RWPE2 (cell line): ENCODE measurements around the gene SPAST.
"Not testable (repeated sequence)": the region's sequence is repeated elsewhere in the genome, so short reads cannot be mapped to it uniquely, and the experiment has no call there.

Source experiments
- ATAC-seq: fragments of 200-7000 bp; cut with Tn5 transposase; 3 replicates; pipeline ENCODE4 v1.9.1; 2021; ENCODE audit warnings: low read depth
- DNase-seq: peaks from one replicate; pipeline ENCODE4 v3.0.0-alpha.2; 2020; ENCODE audit warnings: low spot score
- H3K27ac ChIP-seq: fragments of 450-650 bp; 2 replicates; pipeline ENCODE4 v1.5.1; 2017; ENCODE audit warnings: mild to moderate bottlenecking; ENCODE audit not compliant: poor library complexity, severe bottlenecking
- H3K27me3 ChIP-seq: fragments of 250-450 bp; sonication (Bioruptor Pico); 2 replicates; pipeline ENCODE4 v1.5.1; 2021; ENCODE audit warnings: mild to moderate bottlenecking, moderate library complexity; ENCODE audit not compliant: insufficient read depth, poor library complexity, severe bottlenecking
- H3K36me3 ChIP-seq: fragments of 250-450 bp; sonication (Bioruptor Pico); 2 replicates; pipeline ENCODE4 v1.5.1; 2020; ENCODE audit warnings: low read depth, mild to moderate bottlenecking, moderate library complexity
- H3K4me1 ChIP-seq: fragments of 250-450 bp; sonication (Bioruptor Pico); 2 replicates; pipeline ENCODE4 v1.5.1; 2021; ENCODE audit warnings: mild to moderate bottlenecking, moderate library complexity; ENCODE audit not compliant: insufficient read depth, poor library complexity, severe bottlenecking
- H3K4me3 ChIP-seq: fragments of 250-450 bp; sonication (Bioruptor Pico); 2 replicates; pipeline ENCODE4 v1.5.1; 2021; ENCODE audit warnings: mild to moderate bottlenecking, moderate library complexity; ENCODE audit not compliant: severe bottlenecking
- H3K9me3 ChIP-seq: fragments of 250-450 bp; sonication (Bioruptor Pico); 2 replicates; pipeline ENCODE4 v1.5.1; 2021; ENCODE audit warnings: mild to moderate bottlenecking, moderate library complexity; ENCODE audit not compliant: severe bottlenecking
- TF ChIP-seq, protein P1 (sequence below): fragments of 450-650 bp; IDR thresholded peaks from one replicate; pipeline ENCODE4 v1.5.1; 2017; ENCODE audit warnings: mild to moderate bottlenecking, moderate library complexity; ENCODE audit not compliant: poor library complexity, severe bottlenecking

The SPAST gene

GRCh38 chr2:32159678-32160077 lies 96.3 kb downstream of the SPAST start:
- TF ChIP-seq, protein P1, sequence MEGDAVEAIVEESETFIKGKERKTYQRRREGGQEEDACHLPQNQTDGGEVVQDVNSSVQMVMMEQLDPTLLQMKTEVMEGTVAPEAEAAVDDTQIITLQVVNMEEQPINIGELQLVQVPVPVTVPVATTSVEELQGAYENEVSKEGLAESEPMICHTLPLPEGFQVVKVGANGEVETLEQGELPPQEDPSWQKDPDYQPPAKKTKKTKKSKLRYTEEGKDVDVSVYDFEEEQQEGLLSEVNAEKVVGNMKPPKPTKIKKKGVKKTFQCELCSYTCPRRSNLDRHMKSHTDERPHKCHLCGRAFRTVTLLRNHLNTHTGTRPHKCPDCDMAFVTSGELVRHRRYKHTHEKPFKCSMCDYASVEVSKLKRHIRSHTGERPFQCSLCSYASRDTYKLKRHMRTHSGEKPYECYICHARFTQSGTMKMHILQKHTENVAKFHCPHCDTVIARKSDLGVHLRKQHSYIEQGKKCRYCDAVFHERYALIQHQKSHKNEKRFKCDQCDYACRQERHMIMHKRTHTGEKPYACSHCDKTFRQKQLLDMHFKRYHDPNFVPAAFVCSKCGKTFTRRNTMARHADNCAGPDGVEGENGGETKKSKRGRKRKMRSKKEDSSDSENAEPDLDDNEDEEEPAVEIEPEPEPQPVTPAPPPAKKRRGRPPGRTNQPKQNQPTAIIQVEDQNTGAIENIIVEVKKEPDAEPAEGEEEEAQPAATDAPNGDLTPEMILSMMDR = no peak
- no peak for ATAC-seq

GRCh38 chr2:32161296-32161695 lies 97.9 kb downstream of the SPAST start:
- TF ChIP-seq, protein P1 = no peak
- no peak for ATAC-seq
- Histone ChIP-seq H3K9me3 (no peaks in the 10 kb centered on the region), H3K27me3 (no peaks in the 10 kb centered on the region), H3K36me3 (peaks cover under 1% of the 10 kb centered on the region; the same call in 1 of the 2 replicates), H3K27ac (no peak overlapping the region), H3K4me1 (no peaks in the 10 kb centered on the region), H3K4me3 (no peak overlapping the region)
- DNase-seq = no peak

More at GRCh38 chr2:32159678-32160077, 96.3 kb downstream of the SPAST start:
- no peaks in the 10 kb centered on the region for H3K27me3 ChIP-seq
- no peak for DNase-seq
- no peaks in the 10 kb centered on the region for H3K4me1 ChIP-seq
- no peaks in the 10 kb centered on the region for H3K9me3 ChIP-seq
- H3K4me3 ChIP-seq = no peak overlapping the region
- no peak overlapping the region for H3K27ac ChIP-seq
- peaks cover 15% of the 10 kb centered on the region for H3K36me3 ChIP-seq

DNA sequence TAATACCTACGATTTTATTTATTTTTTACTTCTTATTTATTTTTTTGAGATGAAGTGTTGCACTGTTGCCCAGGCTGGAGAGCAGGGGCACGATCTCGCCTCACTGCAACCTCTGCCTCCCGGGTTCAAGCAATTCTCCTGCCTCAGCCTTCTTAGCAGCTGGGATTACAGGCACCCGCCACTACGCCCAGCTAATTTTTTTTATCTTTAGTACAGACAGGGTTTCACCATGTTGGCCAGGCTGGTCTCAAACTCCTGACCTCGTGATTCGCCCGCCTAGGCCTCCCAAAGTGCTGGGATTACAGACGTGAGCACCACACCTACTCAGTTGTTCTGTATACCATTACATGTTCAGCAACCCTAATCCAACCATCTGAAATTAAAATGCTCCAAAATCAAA lies 100.9 kb downstream of the SPAST start:
- Histone ChIP-seq H3K36me3 (peaks cover 11% of the 10 kb centered on the region), H3K4me3 (peak overlapping the region; percentile 64)
- not testable (repeated sequence) for H3K27me3 ChIP-seq, H3K27ac ChIP-seq, DNase-seq, H3K4me1 ChIP-seq, H3K9me3 ChIP-seq, ATAC-seq

DNA sequence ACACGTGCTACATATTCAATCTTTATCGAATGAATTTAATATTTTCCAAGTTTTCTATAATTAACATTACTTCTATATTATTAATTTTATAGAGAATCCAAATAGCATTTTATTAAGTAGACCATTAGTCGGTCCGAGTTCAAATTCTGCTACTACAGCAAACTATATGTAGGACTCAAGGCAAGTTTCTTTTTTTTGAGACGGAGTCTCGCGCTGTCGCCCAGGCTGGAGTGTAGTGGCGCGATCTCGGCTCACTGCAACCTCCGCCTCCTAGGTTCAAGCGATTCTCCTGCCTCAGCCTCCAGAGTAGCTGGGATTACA lies 101.6 kb downstream of the SPAST start:
- DNase-seq, H3K9me3 ChIP-seq, H3K27me3 ChIP-seq, H3K4me1 ChIP-seq: not testable (repeated sequence)
- Histone ChIP-seq H3K36me3 (peaks cover 11% of the 10 kb centered on the region), H3K4me3 (peak overlapping the region; percentile 64), H3K27ac (peak overlapping the region; percentile 61)
- 0 out of 3 replicates have a peak, but pooled peaks have one; percentile 15 for ATAC-seq

DNA sequence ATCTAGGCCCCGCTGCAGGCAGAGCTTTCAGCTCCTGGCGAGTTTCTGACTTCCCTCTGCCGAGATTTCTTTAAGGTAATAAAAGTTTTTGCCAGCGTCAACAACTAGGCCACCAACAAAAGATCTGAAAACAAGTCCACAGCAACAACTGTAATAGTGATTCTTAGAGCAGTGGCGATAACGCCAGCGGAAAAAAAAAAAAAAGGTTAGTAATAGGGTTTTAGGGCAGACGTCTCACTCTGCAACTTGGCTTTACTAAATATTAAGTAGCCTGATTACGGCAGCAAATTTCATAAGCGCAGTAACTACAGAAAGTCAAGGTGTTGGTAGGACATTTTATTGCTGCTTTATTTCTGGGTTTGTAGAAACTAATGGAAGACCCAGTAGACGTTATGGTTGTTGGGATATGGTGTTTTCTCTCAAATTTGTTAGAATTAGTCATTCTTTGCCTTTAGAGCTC lies 102.8 kb downstream of the SPAST start:
- no peak for ATAC-seq
- DNase-seq = no peak
- H3K27ac ChIP-seq = peak overlapping the region; percentile 61
- no peaks in the 10 kb centered on the region for H3K27me3 ChIP-seq
- TF ChIP-seq, protein P1 = no peak
- H3K9me3 ChIP-seq = no peaks in the 10 kb centered on the region
- H3K4me3 ChIP-seq = peak overlapping the region; percentile 64
- no peaks in the 10 kb centered on the region for H3K4me1 ChIP-seq
- peaks cover 11% of the 10 kb centered on the region for H3K36me3 ChIP-seq

- no peak overlapping the region for H3K4me3 ChIP-seq
- peaks cover 25% of the 10 kb centered on the region for H3K36me3 ChIP-seq
- no peak for ATAC-seq
- TF ChIP-seq, protein P1 = no peak
- no peaks in the 10 kb centered on the region for H3K4me1 ChIP-seq
- no peaks in the 10 kb centered on the region for H3K9me3 ChIP-seq
- DNase-seq = no peak
- no peak overlapping the region for H3K27ac ChIP-seq
- H3K27me3 ChIP-seq = no peaks in the 10 kb centered on the region
Observed at GRCh38 chr2:32168513-32168912, 105.2 kb downstream of the SPAST start.
